Neural cell (in vitro differentiated cells): ENCODE results near the gene LSM14B. TPM values are rescaled to one million over a fixed set of nuclear protein-coding genes. Genes with fewer than 3 reads are reported as not detected.

Source experiments
- H2AFZ ChIP-seq: fragments of 200-600, 300-800 bp; sonication (generic), shearing (Covaris generic); 2 replicates; pipeline ENCODE4 v1.6.0; 2014; ENCODE audit warnings: low read depth, mild to moderate bottlenecking, antibody characterized with exemption, low read length, moderate library complexity
- H3F3A ChIP-seq: fragments of 200-600 bp; shearing (Covaris generic); 2 replicates; pipeline ENCODE4 v1.6.1; 2016; ENCODE audit warnings: mild to moderate bottlenecking, moderate library complexity, mixed read lengths, antibody characterized with exemption, low read length; ENCODE audit not compliant: insufficient read depth, poor library complexity, severe bottlenecking
- H3K27ac ChIP-seq: fragments of 200-600, 300-800 bp; sonication (generic), shearing (Covaris generic); 2 replicates; pipeline ENCODE4 v1.5.1; 2014; ENCODE audit warnings: mild to moderate bottlenecking, low read length, moderate library complexity
- H3K27me3 ChIP-seq: fragments of 300-800, 200-600 bp; sonication (generic), shearing (Covaris generic); 2 replicates; pipeline ENCODE4 v1.6.0; 2014; ENCODE audit warnings: mild to moderate bottlenecking, low read depth, low read length, moderate library complexity; ENCODE audit not compliant: insufficient read depth
- H3K36me3 ChIP-seq: fragments of 300-800, 200-600 bp; sonication (generic), shearing (Covaris generic); 2 replicates; pipeline ENCODE4 v1.5.1; 2014; ENCODE audit warnings: mild to moderate bottlenecking, antibody characterized with exemption, low read length, moderate library complexity; ENCODE audit not compliant: insufficient read depth
- H3K4me2 ChIP-seq: fragments of 300-800, 200-600 bp; sonication (generic), shearing (Covaris generic); 2 replicates; pipeline ENCODE4 v1.6.0; 2014; ENCODE audit warnings: mild to moderate bottlenecking, low read length
- H3K4me3 ChIP-seq: fragments of 300-800, 200-600 bp; sonication (generic), shearing (Covaris generic); 2 replicates; pipeline ENCODE4 v1.5.1; 2014; ENCODE audit warnings: mild to moderate bottlenecking, low read length, moderate library complexity
- H3K79me2 ChIP-seq: fragments of 200-600 bp; shearing (Covaris generic); replicated peaks from 2 replicates; pipeline ENCODE4 v1.6.0; 2014; ENCODE audit warnings: mild to moderate bottlenecking, low read length, moderate library complexity; ENCODE audit not compliant: insufficient read depth
- H3K9ac ChIP-seq: fragments of 300-800, 200-600 bp; sonication (generic), shearing (Covaris generic); 2 replicates; pipeline ENCODE4 v1.6.1; 2016; ENCODE audit warnings: mild to moderate bottlenecking, low read length, mixed read lengths
- H3K9me2 ChIP-seq: fragments of 200-600 bp; shearing (Covaris generic); 2 replicates; pipeline ENCODE4 v1.6.1; 2016; ENCODE audit warnings: mild to moderate bottlenecking, low read length, mixed read lengths; ENCODE audit not compliant: insufficient read depth
- H3K9me3 ChIP-seq: fragments of 200-600, 300-800 bp; sonication (generic), shearing (Covaris generic); 2 replicates; pipeline ENCODE4 v1.6.1; 2016; ENCODE audit warnings: mild to moderate bottlenecking, mixed run types, low read length, moderate library complexity, mixed read lengths
- H4K20me1 ChIP-seq: fragments of 200-600 bp; shearing (Covaris generic); 2 replicates; pipeline ENCODE4 v1.6.1; 2016; ENCODE audit warnings: mild to moderate bottlenecking, mixed run types; ENCODE audit not compliant: insufficient read depth
- EZH2 ChIP-seq: fragments of 200-600, 300-800 bp; shearing (Covaris generic), sonication (generic); IDR thresholded peaks from 2 replicates; pipeline ENCODE4 v1.6.1; 2014; ENCODE audit warnings: antibody characterized with exemption, low read length, borderline replicate concordance, mild to moderate bottlenecking; ENCODE audit not compliant: insufficient read depth, poor library complexity, severe bottlenecking
- MXI1 ChIP-seq: fragments of 450-650 bp; conservative IDR thresholded peaks from 2 replicates; pipeline ENCODE4 v1.6.1; 2014; ENCODE audit warnings: antibody characterized with exemption, mild to moderate bottlenecking; ENCODE audit not compliant: poor library complexity, severe bottlenecking
- POLR2AphosphoS5 ChIP-seq: IDR thresholded peaks from 2 replicates; pipeline ENCODE4 v1.6.1; 2012
- RAD21 ChIP-seq: fragments of 450-650 bp; conservative IDR thresholded peaks from 2 replicates; pipeline ENCODE4 v1.6.1; 2014; ENCODE audit warnings: antibody characterized with exemption, mild to moderate bottlenecking, moderate library complexity
- REST ChIP-seq: IDR thresholded peaks from 2 replicates; pipeline ENCODE4 v1.6.1; 2012; ENCODE audit warnings: borderline replicate concordance
- SMC3 ChIP-seq: fragments of 450-650 bp; conservative IDR thresholded peaks from 2 replicates; pipeline ENCODE4 v1.6.1; 2014; ENCODE audit warnings: antibody characterized with exemption, mild to moderate bottlenecking, moderate library complexity; ENCODE audit not compliant: poor library complexity
- TAF1 ChIP-seq: IDR thresholded peaks from 2 replicates; pipeline ENCODE4 v1.6.1; 2012; ENCODE audit warnings: low read depth
- polyA plus RNA-seq: library from polyadenylated mRNA; depleted of rRNA; stranded (reverse); fragments of >200 nt; gene quantifications from 2 replicates; pipeline ENCODE4 v1.2.3, GENCODE V29; 2014
- TF ChIP-seq, protein P1 (sequence below): fragments of 450-650 bp; IDR thresholded peaks from 2 replicates; pipeline ENCODE4 v1.5.1; 2014; ENCODE audit warnings: antibody characterized with exemption, mild to moderate bottlenecking, moderate library complexity; ENCODE audit not compliant: poor library complexity, severe bottlenecking

Gene LSM14B
- polyA plus RNA-seq, 1 donor from 2014 or later = 213 TPM

DNA sequence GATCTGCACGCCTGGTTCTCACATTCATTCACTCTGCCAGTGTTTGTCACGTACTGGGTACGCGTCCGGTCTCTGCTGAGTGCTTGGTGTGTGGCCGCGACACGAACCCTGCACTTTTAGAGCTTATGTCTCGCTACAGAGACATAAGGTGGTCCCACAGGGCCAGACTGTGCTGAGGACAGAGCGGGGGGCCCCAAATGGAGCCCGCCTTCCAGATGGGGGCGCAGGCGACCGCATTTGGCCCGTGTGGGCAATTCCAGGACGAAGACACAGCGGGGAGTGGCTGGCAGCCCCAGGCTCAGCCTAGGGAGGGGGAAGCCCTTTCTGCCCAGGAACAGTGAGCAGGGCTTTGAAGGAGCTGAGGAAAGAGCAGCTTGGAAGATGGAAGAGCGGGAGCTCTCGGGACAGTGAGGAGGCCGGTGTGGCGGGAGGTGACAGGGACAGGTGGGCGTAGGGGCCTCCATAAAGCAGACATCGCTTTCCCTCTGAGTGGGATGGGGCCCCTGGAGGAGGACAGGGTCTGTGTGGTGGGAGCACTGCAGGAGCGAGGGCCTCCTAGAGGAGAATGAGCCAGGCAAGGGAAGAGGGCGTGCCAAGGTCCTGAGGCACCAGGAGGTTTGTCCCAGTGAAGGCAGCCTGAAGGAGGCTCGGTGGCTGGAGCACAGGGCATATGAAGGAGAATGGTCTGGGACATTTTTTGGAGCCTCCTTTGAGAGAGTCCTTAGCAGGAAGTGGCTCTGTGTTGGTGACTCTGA, 52.8 kb downstream of the LSM14B start:
- H3K9me3 ChIP-seq = no peaks in the 10 kb centered on the region

DNA sequence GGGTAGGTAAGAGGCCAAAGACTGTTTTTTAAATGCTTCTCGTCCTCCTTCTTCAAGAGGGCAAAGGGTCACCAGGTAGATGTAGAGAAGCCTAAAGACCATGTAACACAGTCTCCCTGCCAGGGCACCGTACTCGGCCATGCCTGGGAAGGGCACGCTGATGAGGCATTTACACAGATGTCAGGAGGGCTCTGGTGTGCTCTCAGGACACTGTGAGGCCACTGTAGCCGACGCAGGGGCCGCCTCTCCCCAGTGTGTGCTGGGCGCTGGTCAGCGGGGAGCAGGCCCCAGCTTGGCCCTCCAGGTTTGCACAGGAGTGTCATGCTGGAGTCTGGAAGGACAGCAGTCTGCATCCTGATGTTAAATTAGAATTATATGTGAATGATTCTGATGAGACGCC, 53.4 kb downstream of the LSM14B start:
- Histone ChIP-seq H3K4me3 (no peak overlapping the region), H3K4me2 (no peak overlapping the region), H3K9me2 (no peaks in the 10 kb centered on the region), H2AFZ (no peak overlapping the region), H3K9ac (no peak overlapping the region), H3F3A (no peaks in the 10 kb centered on the region), H3K27ac (no peak overlapping the region), H3K27me3 (no peaks in the 10 kb centered on the region), H3K9me3 (no peaks in the 10 kb centered on the region), H3K36me3 (no peaks in the 10 kb centered on the region), H4K20me1 (no peaks in the 10 kb centered on the region), H3K79me2 (no peaks in the 10 kb centered on the region)
- TF ChIP-seq EZH2 (no peak), MXI1 (no peak), REST (no peak), RAD21 (no peak), POLR2AphosphoS5 (no peak), TAF1 (no peak), SMC3 (no peak)
- TF ChIP-seq, protein P1, sequence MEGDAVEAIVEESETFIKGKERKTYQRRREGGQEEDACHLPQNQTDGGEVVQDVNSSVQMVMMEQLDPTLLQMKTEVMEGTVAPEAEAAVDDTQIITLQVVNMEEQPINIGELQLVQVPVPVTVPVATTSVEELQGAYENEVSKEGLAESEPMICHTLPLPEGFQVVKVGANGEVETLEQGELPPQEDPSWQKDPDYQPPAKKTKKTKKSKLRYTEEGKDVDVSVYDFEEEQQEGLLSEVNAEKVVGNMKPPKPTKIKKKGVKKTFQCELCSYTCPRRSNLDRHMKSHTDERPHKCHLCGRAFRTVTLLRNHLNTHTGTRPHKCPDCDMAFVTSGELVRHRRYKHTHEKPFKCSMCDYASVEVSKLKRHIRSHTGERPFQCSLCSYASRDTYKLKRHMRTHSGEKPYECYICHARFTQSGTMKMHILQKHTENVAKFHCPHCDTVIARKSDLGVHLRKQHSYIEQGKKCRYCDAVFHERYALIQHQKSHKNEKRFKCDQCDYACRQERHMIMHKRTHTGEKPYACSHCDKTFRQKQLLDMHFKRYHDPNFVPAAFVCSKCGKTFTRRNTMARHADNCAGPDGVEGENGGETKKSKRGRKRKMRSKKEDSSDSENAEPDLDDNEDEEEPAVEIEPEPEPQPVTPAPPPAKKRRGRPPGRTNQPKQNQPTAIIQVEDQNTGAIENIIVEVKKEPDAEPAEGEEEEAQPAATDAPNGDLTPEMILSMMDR = no peak

More for the DNA sequence above, 52.8 kb downstream of the LSM14B start:
- no peaks in the 10 kb centered on the region for H3K9me2 ChIP-seq
- no peaks in the 10 kb centered on the region for H3F3A ChIP-seq
- TF ChIP-seq RAD21 (no peak), EZH2 (no peak), TAF1 (no peak), REST (no peak)
- TF ChIP-seq, protein P1 = no peak
- H3K79me2 ChIP-seq = no peaks in the 10 kb centered on the region
- H3K27me3 ChIP-seq = no peaks in the 10 kb centered on the region
- H3K36me3 ChIP-seq = no peaks in the 10 kb centered on the region
- no peak overlapping the region for H3K4me2 ChIP-seq
- H3K4me3 ChIP-seq = no peak overlapping the region
- no peak overlapping the region for H3K27ac ChIP-seq
- no peaks in the 10 kb centered on the region for H4K20me1 ChIP-seq
- H2AFZ ChIP-seq = no peak overlapping the region
- no peak overlapping the region for H3K9ac ChIP-seq
